GM18505 (cell line): ENCODE data around the gene CSRNP3.

Experiments
- ATAC-seq: cut with Tn5 transposase; IDR thresholded peaks from one replicate; pipeline ENCODE4 v1.9.1; 2021; ENCODE audit not compliant: unreplicated experiment
- POLR2A ChIP-seq: IDR thresholded peaks from 4 replicates; pipeline ENCODE4 v1.6.1; 2011; ENCODE audit warnings: borderline replicate concordance; ENCODE audit not compliant: insufficient read depth, insufficient read length; ENCODE audit errors: extremely low read depth

CSRNP3 gene

DNA sequence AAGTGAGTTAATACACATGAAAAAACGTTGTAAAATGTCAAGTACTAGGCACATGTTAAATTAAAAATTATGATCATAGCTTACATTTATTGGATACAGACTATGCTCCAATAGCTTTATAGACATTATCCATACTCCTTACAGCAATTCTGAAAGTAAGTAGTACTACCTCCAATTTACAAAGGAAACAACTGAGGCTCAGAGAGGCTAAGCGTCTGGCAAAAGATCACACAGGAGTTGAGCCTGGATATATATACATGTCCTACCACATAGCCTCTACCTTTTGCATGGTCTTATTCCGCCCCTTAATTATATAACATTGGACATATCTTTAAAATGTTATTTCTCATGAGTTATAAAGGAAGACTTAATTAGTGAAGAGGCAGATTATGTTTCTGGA is 127.3 kb downstream of the CSRNP3 start:
- no peak for TF ChIP-seq POLR2A
- no peak for ATAC-seq

- no peak for TF ChIP-seq POLR2A
- ATAC-seq: no peak
Measured at GRCh38 chr2:165601065-165601830, 131.8 kb downstream of the CSRNP3 start.

- no peak for TF ChIP-seq POLR2A
- ATAC-seq: no peak
Measured at GRCh38 chr2:165601928-165602521, 132.5 kb downstream of the CSRNP3 start.

DNA sequence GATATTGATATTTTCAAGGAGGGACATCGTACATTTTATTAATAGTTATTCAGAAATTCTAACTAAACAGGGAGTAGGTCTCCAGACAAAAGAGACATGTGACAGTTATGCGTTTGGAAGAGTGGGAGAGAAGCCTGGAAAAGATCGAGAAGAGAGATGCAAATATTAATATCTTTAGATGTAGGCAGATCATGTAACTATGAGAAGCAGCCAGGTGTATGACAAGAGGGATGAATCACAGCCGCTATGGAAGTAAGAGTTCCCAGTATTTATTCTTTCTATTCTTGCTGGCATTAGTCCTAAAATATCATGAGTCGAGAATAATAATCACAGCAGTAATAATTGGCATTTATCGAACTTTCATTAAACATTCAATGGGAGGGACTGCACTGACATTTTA is 140.2 kb downstream of the CSRNP3 start:
- ATAC-seq: no peak
- TF ChIP-seq POLR2A: no peak

DNA sequence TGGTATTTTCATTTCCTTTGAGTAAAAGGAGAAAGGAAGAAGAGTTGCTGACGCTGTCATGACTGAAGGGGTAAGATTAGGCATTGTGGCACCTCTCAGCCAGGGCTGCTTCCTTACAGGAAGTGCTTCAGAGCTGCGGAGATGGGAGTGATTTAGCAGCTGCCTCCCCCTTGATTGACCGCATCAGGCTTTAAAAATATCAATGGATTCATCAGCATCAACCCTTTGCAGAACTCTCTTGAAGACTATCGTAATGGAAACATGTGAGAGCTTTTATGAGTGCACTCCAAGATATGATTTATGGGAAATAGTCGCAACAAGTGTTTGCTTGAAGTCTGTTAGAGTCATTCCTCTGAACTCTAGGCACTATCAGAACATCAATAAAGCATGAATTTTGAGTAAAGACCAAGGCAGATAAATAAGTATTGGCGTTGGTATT is 141.1 kb downstream of the CSRNP3 start:
- no peak for TF ChIP-seq POLR2A
- peak; percentile 77 for ATAC-seq

GRCh38 chr2:165617741-165618481 is 148.4 kb downstream of the CSRNP3 start:
- TF ChIP-seq POLR2A: no peak
- no peak for ATAC-seq

DNA sequence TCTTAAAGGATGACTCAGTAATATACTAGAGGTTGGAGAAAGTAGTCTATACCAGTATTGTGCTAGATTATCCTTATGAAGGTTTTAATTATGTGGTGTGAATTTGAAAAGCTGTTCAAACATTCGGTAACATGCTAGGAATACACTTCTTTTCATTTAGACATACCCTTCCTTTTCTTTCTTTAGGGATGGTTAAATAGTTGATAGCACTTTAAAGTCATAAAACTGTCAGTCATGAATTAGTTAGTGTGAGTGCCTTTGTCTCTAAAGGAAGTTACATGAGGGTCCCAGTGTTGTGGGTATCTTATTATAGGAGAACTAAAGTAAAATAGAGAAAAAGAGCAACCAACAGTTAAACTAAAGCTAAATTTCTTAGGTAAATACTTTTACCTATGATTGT is 149.3 kb downstream of the CSRNP3 start:
- no peak for TF ChIP-seq POLR2A
- no peak for ATAC-seq

- ATAC-seq: no peak
- no peak for TF ChIP-seq POLR2A
Measured at GRCh38 chr2:165621086-165621560, 151.6 kb downstream of the CSRNP3 start.

- TF ChIP-seq POLR2A: no peak
- no peak for ATAC-seq
Measured at GRCh38 chr2:165623161-165623560, 153.7 kb downstream of the CSRNP3 start.

DNA sequence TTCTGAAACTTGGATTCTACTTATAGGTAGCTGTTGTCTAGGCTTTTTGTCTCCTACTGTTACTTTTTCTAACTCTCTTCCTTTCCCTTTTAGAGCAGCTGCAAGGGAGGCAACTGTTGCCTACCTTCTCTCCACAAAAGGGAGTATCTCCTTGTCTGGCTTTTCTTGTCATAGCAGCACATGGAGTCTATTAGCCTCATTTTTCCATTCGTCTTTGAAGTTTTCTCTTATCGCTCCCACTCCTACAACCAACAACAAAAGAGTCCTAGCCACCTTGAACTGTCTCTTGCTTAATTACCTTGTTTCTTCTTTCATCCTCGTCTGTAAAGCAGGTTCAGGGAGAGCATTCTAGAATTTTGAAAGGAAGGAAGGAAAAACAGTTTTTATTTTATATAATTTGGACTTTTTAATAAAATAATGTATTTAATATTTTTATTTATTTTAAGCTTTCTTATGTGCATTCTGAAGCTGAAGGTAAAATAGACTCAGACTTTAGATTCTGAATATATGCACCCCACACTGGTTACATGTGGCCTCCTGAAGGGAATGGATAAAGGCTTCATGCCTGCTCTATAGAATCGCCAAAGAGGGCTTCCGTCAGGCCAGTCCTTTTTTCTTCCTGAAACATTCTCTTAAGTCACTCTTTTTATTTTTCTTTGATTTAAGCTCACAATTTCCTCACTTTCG is 154.4 kb downstream of the CSRNP3 start:
- no peak for TF ChIP-seq POLR2A
- ATAC-seq: no peak

- no peak for TF ChIP-seq POLR2A
- ATAC-seq: no peak
Measured at GRCh38 chr2:165624470-165624800, 154.9 kb downstream of the CSRNP3 start.

DNA sequence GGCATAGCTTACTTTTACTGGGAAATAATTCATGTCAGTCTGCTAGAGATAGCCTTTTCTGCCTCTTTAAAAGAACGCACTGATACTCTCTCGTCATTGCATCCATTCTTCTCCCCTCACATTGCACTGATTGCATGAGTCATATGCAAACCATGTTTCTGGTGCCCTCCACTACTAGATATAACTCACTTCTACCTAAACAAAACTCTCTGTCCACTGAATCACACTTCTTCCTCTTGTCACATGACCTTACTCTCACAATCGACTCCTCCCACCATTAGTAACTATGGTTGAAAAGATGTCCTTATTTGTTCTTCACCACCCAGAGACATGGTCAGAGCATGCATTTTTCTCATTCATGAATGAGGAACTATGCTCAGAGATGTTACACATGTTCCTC is 158.0 kb downstream of the CSRNP3 start:
- ATAC-seq: no peak
- TF ChIP-seq POLR2A: no peak

DNA sequence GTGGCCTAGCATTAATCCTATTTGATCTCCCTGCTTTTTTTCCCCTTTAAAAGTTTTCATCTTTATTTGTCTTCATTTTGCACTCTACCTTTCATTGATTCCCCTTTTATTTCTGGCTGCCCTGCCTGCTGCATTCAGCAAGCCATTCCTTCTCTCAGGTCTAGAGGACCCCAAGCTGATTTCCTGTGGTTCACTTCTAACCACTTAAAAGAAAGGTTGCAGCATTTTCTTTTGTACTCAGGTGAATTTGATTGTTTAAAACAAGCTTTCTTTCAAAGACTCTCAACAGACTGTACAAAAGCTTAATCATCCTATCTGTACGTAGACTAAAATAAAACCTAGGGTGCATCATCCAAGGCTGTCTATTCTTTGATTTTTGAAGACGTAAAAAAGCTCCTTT is 160.3 kb downstream of the CSRNP3 start:
- ATAC-seq: no peak
- TF ChIP-seq POLR2A: no peak

- ATAC-seq: no peak
- TF ChIP-seq POLR2A: no peak
Measured at GRCh38 chr2:165630236-165630635, 160.7 kb downstream of the CSRNP3 start.

- no peak for TF ChIP-seq POLR2A
- ATAC-seq: no peak
Measured at GRCh38 chr2:165631089-165631488, 161.6 kb downstream of the CSRNP3 start.
